Psoas muscle (tissue), 8 donors: Measurements from ENCODE around the gene ZNF195. TPM values are rescaled to one million over a fixed set of nuclear protein-coding genes. Genes with fewer than 3 reads are reported as not detected.

Experiments
- ATAC-seq, 4 donors: fragments of 200-7000 bp; cut with Tn5 transposase; one replicate each; pipeline ENCODE4 v1.9.1; 2020; ENCODE audit warnings: moderate library complexity in 3 of 4, mild to moderate bottlenecking in 2 of 4
- DNase-seq, 2 donors: peaks; one replicate each; pipeline ENCODE4 v3.0.0-alpha.2; 2020
- H3K27ac ChIP-seq: fragments of 200-600 bp; one replicate; pipeline ENCODE4 v1.8.0; 2022
- H3K27me3 ChIP-seq, 3 donors: fragments of 200-600 bp in 1 of 3; one replicate each; pipeline versions ENCODE4 v1.6.1 to v1.8.0; 2013 to 2022; ENCODE audit warnings: low read length in 2 of 3, mild to moderate bottlenecking in 2 of 3, moderate library complexity in 1 of 3; ENCODE audit not compliant: insufficient read depth in 3 of 3
- H3K36me3 ChIP-seq, 2 donors: fragments of 200-600 bp in 1 of 2; one replicate each; pipeline versions ENCODE4 v1.6.1 to v1.8.0; 2013 to 2022; ENCODE audit warnings: low read depth in 1 of 2, mild to moderate bottlenecking in 1 of 2, moderate library complexity in 1 of 2; ENCODE audit not compliant: insufficient read depth in 1 of 2
- H3K4me1 ChIP-seq: fragments of 200-600 bp; one replicate; pipeline ENCODE4 v1.8.0; 2022
- H3K4me3 ChIP-seq: fragments of 200-600 bp; one replicate; pipeline ENCODE4 v1.8.0; 2022; ENCODE audit warnings: mild to moderate bottlenecking
- H3K9me3 ChIP-seq: fragments of 200-600 bp; one replicate; pipeline ENCODE4 v1.8.0; 2022
- CTCF ChIP-seq: fragments of 200-600 bp; IDR thresholded peaks from one replicate; pipeline ENCODE4 v1.8.0; 2022; ENCODE audit warnings: antibody characterized with exemption
- WGBS, 3 donors: extraction: QIAGEN DNeasy Blood & Tissue Kit; methylation state at CpG; one replicate each; pipeline versions ENCODE4 v1.1.6 to v1.1.7; 2013; 5-methylcytosine and 5-hydroxymethylcytosine counted together
- intact Hi-C, 2 donors: fragments of 100-400 bp; cut with DNase I; formaldehyde crosslinking; loops; one replicate each; pipeline versions ENCODE4 v1.11.0 to v1.14.2; 2022
- polyA plus RNA-seq, 3 donors: library from polyadenylated mRNA; stranded (reverse); fragments of 200-250 nt; gene quantifications; one replicate each; pipeline ENCODE4 v1.2.3, GENCODE V29; 2013
- total RNA-seq, 4 donors: library from RNA; stranded (reverse); fragmentation: NEBNext Ultra II Directional in 2 of 4; extraction: Animal tissue kit (Norgen Biotek cat#: 25700) in 2 of 4; gene quantifications; one replicate each; pipeline versions ENCODE4 v1.2.1 to v1.2.4, GENCODE V29; 2021 to 2023
- donor health status: healthy with polysubstance abuse.
- donor health status: DM: no; HTN: no; CAD: no; lungs with moderate emphysema.
- donor health status: Bipolar disorder and iron deficiency.
- donor health status: healthy.
- donor health status: DM: yes; HTN: yes; CAD: no.
- donor health status: DM: no; HTN: no; CAD: no.
- donor health status: DM: no; HTN: no; CAD: no.
- donor health status: DM: yes; HTN: yes; CAD: no.

Gene ZNF195
- total and polyA plus RNA-seq, 7 donors: 8.6 to 14.9 (median 13.0) TPM

GRCh38 chr11:3370311-3370870 lies 8.6 kb downstream of the ZNF195 start:
- Histone ChIP-seq H3K36me3 (peaks cover 9 to 82% of the 10 kb centered on the region in 2 donors), H3K4me1 (no peaks in the 10 kb centered on the region), H3K27ac (no peak overlapping the region), H3K27me3 (no peaks in the 10 kb centered on the region), H3K9me3 (peaks cover 8% of the 10 kb centered on the region), H3K4me3 (no peak overlapping the region)
- intact Hi-C loops: no loop called here
- 81 to 92% (median 88%) methylated on average over 9 of the region's 9 CpGs for WGBS, 3 donors
- TF ChIP-seq CTCF: no peak
- ATAC-seq (no peak), DNase-seq (no peak)

GRCh38 chr11:3369366-3369765 lies 9.6 kb downstream of the ZNF195 start:
- peaks cover 9 to 84% of the 10 kb centered on the region in 2 donors for H3K36me3 ChIP-seq
- H3K4me1 ChIP-seq: no peaks in the 10 kb centered on the region
- no peak for DNase-seq
- H3K9me3 ChIP-seq: peaks cover 8% of the 10 kb centered on the region
- TF ChIP-seq CTCF: no peak
- no peaks in the 10 kb centered on the region for H3K27me3 ChIP-seq
- WGBS, 3 donors: 78 to 96% (median 96%) methylated on average over 6 of the region's 6 CpGs
- intact Hi-C loops: no loop called here
- H3K4me3 ChIP-seq: no peak overlapping the region
- no peak for ATAC-seq
- no peak overlapping the region for H3K27ac ChIP-seq

- TF ChIP-seq CTCF: no peak
- Histone ChIP-seq H3K4me3 (no peak overlapping the region), H3K27me3 (no peaks in the 10 kb centered on the region), H3K4me1 (no peaks in the 10 kb centered on the region), H3K36me3 (peaks cover 16 to 94% of the 10 kb centered on the region in 2 donors), H3K27ac (no peak overlapping the region), H3K9me3 (peaks cover 19% of the 10 kb centered on the region)
- no peak for DNase-seq
- no peak for ATAC-seq
- intact Hi-C loops: no loop called here
- WGBS, 3 donors: 95 to 96% (median 96%) methylated on average over 3 of the region's 3 CpGs
These were observed 10.7 kb downstream of the ZNF195 start for GRCh38 chr11:3368199-3368598.

GRCh38 chr11:3367221-3367620 lies 11.7 kb downstream of the ZNF195 start:
- DNase-seq (no peak), ATAC-seq (no peak)
- no peak for TF ChIP-seq CTCF
- H3K4me1 ChIP-seq: no peaks in the 10 kb centered on the region
- intact Hi-C loops: no loop called here
- H3K27me3 ChIP-seq: no peaks in the 10 kb centered on the region
- H3K36me3 ChIP-seq: peaks cover 17 to 95% of the 10 kb centered on the region in 2 donors
- no peak overlapping the region for H3K4me3 ChIP-seq
- WGBS, 3 donors: 95 to 100% (median 100%) methylated on average over 1 of the region's 1 CpG
- no peak overlapping the region for H3K27ac ChIP-seq
- peaks cover 29% of the 10 kb centered on the region for H3K9me3 ChIP-seq
